ENCODE measurements around the gene UVRAG.

UVRAG gene

GRCh38 chr11:75884321-75884720, 69.3 kb downstream of the UVRAG start:
- Histone ChIP-seq H3K36me3 (ENCODE audit: insufficient read depth, insufficient read length, low read length) (peaks cover 8% of the 10 kb centered on the region), H3K4me1 (ENCODE audit: insufficient read depth, insufficient read length) (no peaks in the 10 kb centered on the region), H3K27me3 (ENCODE audit: insufficient read depth, insufficient read length) (no peaks in the 10 kb centered on the region), H3K9ac (ENCODE audit: insufficient read length, low read depth) (no peak overlapping the region), H3K9me3 (ENCODE audit: insufficient read depth, low read length) (no peaks in the 10 kb centered on the region), H3K4me3 (ENCODE audit: insufficient read length, low read depth) (no peak overlapping the region)
- TF ChIP-seq ZNF274 (IDR thresholded peaks at IDR 0.05; ENCODE audit: low read depth, low read length): no peak
- TF ChIP-seq SUZ12 (IDR thresholded peaks at IDR 0.05; ENCODE audit: extremely low read depth, insufficient read depth, insufficient read length): no peak
- TF ChIP-seq YY1 (IDR thresholded peaks at IDR 0.05; ENCODE audit: insufficient read depth, insufficient read length): no peak
- DNase-seq (ENCODE audit: low read depth, low spot score): no peak

GRCh38 chr11:75888416-75888815, 73.4 kb downstream of the UVRAG start:
- Histone ChIP-seq H3K36me3 (ENCODE audit: insufficient read depth, insufficient read length, low read length) (peaks cover 11% of the 10 kb centered on the region), H3K4me1 (ENCODE audit: insufficient read depth, insufficient read length) (no peaks in the 10 kb centered on the region), H3K9me3 (ENCODE audit: insufficient read depth, low read length) (no peaks in the 10 kb centered on the region), H3K9ac (ENCODE audit: insufficient read length, low read depth) (no peak overlapping the region), H3K27me3 (ENCODE audit: insufficient read depth, insufficient read length) (no peaks in the 10 kb centered on the region), H3K4me3 (ENCODE audit: insufficient read length, low read depth) (no peak overlapping the region)
- DNase-seq (ENCODE audit: low read depth, low spot score): no peak
- TF ChIP-seq ZNF274 (IDR thresholded peaks at IDR 0.05; ENCODE audit: low read depth, low read length): no peak
- TF ChIP-seq YY1 (IDR thresholded peaks at IDR 0.05; ENCODE audit: insufficient read depth, insufficient read length): no peak
- TF ChIP-seq SUZ12 (IDR thresholded peaks at IDR 0.05; ENCODE audit: extremely low read depth, insufficient read depth, insufficient read length): no peak

DNA sequence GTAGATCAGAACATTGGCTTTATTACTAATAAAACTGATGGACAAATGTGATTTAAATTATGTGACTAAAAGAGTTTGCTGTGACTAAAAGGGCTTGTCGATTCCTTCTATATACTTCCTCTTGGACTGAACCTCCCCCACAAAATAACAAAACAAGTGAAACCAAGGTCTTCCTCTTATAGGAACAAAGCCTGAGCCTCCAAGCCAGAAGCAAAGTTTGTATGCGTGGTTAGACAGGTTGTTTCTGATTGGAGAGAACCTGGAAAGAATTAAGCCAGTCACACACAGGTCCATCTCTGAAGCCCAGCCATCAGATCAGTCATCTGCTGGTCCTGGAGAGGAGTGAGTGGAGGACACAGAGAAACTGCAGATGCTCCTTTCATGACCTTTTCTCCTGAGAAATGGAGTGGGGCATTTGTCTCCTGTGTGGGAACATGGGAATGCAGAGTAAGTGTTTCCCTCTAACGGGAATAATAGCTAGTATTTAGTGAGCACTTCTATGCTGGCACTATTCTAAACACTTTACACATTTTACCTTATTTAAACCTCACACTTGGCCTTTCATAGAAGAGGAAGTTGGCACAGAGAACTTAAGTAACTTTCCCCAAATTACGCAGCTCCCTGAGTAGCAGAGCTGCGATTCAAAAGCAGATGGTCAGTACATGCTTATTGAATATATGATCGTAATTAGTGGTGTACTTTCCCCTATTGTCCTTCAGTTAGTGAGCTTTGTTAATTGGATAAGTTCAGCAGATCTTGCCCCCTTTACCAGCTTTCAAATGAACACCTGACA, 77.1 kb downstream of the UVRAG start:
- no peak for DNase-seq (ENCODE audit: low read depth, low spot score)

GRCh38 chr11:75893251-75893650, 78.2 kb downstream of the UVRAG start:
- TF ChIP-seq ZNF274 (IDR thresholded peaks at IDR 0.05; ENCODE audit: low read depth, low read length) (no peak), YY1 (IDR thresholded peaks at IDR 0.05; ENCODE audit: insufficient read depth, insufficient read length) (no peak), SUZ12 (IDR thresholded peaks at IDR 0.05; ENCODE audit: extremely low read depth, insufficient read depth, insufficient read length) (no peak)
- Histone ChIP-seq H3K27me3 (ENCODE audit: insufficient read depth, insufficient read length) (no peaks in the 10 kb centered on the region), H3K4me1 (ENCODE audit: insufficient read depth, insufficient read length) (no peaks in the 10 kb centered on the region), H3K36me3 (ENCODE audit: insufficient read depth, insufficient read length, low read length) (peaks cover 11% of the 10 kb centered on the region), H3K9ac (ENCODE audit: insufficient read length, low read depth) (no peak overlapping the region), H3K9me3 (ENCODE audit: insufficient read depth, low read length) (no peaks in the 10 kb centered on the region), H3K4me3 (ENCODE audit: insufficient read length, low read depth) (no peak overlapping the region)
- no peak for DNase-seq (ENCODE audit: low read depth, low spot score)

More for the DNA sequence above, 77.1 kb downstream of the UVRAG start:
- Histone ChIP-seq H3K27me3 (ENCODE audit: insufficient read depth, insufficient read length) (no peaks in the 10 kb centered on the region), H3K9me3 (ENCODE audit: insufficient read depth, low read length) (no peaks in the 10 kb centered on the region), H3K4me3 (ENCODE audit: insufficient read length, low read depth) (no peak overlapping the region), H3K9ac (ENCODE audit: insufficient read length, low read depth) (no peak overlapping the region), H3K36me3 (ENCODE audit: insufficient read depth, insufficient read length, low read length) (peaks cover 11% of the 10 kb centered on the region), H3K4me1 (ENCODE audit: insufficient read depth, insufficient read length) (no peaks in the 10 kb centered on the region)
- TF ChIP-seq YY1 (IDR thresholded peaks at IDR 0.05; ENCODE audit: insufficient read depth, insufficient read length) (no peak), ZNF274 (IDR thresholded peaks at IDR 0.05; ENCODE audit: low read depth, low read length) (no peak), SUZ12 (IDR thresholded peaks at IDR 0.05; ENCODE audit: extremely low read depth, insufficient read depth, insufficient read length) (no peak)

DNA sequence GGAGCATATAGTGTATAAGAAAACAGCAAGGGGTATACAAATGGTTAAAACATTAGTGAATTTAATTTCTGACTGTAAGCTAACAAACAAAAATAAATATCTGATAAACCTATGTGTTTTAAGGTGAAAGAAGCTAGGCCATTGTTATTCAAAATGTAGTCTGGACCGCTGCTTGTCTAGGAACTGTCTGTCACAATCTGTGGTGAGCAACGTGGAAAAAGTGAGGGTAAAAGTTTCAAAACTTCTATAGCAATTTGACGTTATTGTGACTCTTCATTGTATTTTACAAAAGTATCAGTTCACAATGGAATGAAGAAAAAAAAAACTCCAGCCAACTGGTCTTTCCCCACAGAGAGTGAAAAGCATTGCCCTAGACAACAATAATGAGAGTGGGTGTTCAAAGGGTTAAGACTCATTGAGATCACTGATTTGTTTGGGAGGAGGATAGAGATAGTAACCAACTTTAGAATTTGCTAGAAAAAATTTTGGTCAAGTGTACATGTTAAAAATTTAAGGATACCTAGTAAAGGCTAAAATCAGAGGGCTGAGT, 79.1 kb downstream of the UVRAG start:
- Histone ChIP-seq H3K9ac (ENCODE audit: insufficient read length, low read depth) (no peak overlapping the region), H3K9me3 (ENCODE audit: insufficient read depth, low read length) (no peaks in the 10 kb centered on the region), H3K4me3 (ENCODE audit: insufficient read length, low read depth) (no peak overlapping the region), H3K4me1 (ENCODE audit: insufficient read depth, insufficient read length) (no peaks in the 10 kb centered on the region), H3K36me3 (ENCODE audit: insufficient read depth, insufficient read length, low read length) (peaks cover 11% of the 10 kb centered on the region), H3K27me3 (ENCODE audit: insufficient read depth, insufficient read length) (no peaks in the 10 kb centered on the region)
- no peak for DNase-seq (ENCODE audit: low read depth, low spot score)
- TF ChIP-seq YY1 (IDR thresholded peaks at IDR 0.05; ENCODE audit: insufficient read depth, insufficient read length) (no peak), ZNF274 (IDR thresholded peaks at IDR 0.05; ENCODE audit: low read depth, low read length) (no peak), SUZ12 (IDR thresholded peaks at IDR 0.05; ENCODE audit: extremely low read depth, insufficient read depth, insufficient read length) (no peak)

DNA sequence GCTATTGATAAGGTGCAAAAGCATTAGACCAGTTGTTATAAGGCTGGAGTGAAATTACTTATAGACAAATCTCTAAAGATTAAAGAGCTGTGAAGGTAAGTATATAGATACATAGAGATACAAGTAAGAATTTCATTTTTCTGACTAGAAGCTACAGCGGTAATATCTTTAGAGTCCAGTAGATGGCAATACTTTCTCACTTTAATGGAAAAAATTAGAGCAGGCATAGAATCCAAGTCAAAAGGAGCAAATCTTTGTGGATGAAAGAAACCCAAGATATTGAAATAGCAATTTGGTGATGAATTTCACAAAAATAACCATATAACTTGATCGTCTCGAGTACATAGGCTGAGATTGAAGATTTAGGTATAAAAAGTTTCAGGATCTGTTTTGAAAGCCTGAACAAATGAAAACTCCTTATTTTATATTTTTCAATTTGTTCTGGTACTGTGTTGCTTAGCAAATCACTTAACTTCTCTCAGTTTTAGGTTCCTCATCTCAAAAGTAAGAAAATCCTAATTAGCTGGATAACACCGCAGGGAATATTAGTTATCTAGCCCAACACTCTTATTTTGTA, 81.9 kb downstream of the UVRAG start:
- peaks cover 6% of the 10 kb centered on the region for H3K36me3 ChIP-seq (ENCODE audit: insufficient read depth, insufficient read length, low read length)
- no peak for TF ChIP-seq ZNF274 (IDR thresholded peaks at IDR 0.05; ENCODE audit: low read depth, low read length)
- no peak for TF ChIP-seq SUZ12 (IDR thresholded peaks at IDR 0.05; ENCODE audit: extremely low read depth, insufficient read depth, insufficient read length)
- no peak for TF ChIP-seq YY1 (IDR thresholded peaks at IDR 0.05; ENCODE audit: insufficient read depth, insufficient read length)
- no peaks in the 10 kb centered on the region for H3K9me3 ChIP-seq (ENCODE audit: insufficient read depth, low read length)
- H3K4me1 ChIP-seq (ENCODE audit: insufficient read depth, insufficient read length): no peaks in the 10 kb centered on the region
- H3K4me3 ChIP-seq (ENCODE audit: insufficient read length, low read depth): no peak overlapping the region
- no peaks in the 10 kb centered on the region for H3K27me3 ChIP-seq (ENCODE audit: insufficient read depth, insufficient read length)
- H3K9ac ChIP-seq (ENCODE audit: insufficient read length, low read depth): no peak overlapping the region
- peak; percentile 9 for DNase-seq (ENCODE audit: low read depth, low spot score)

DNA sequence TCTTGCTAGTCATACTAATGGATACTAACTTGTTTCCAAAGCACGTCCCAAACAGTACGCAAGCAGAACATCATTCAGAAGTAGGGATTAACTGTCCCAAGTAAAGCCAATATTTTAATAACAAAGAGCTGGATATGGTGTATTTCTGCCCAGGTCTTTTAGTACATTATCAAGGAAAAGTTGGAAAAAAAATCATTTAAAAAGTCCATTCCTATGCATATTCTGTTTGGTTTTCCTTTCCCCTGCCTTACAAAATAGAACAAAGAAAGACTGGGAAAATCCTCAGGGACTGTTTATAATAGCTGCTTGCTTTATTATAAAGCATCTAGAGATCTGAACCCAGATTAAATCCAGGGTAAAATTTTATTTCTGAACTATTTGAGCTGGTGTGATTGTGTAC, 83.9 kb downstream of the UVRAG start:
- Histone ChIP-seq H3K4me1 (ENCODE audit: insufficient read depth, insufficient read length) (no peaks in the 10 kb centered on the region), H3K27me3 (ENCODE audit: insufficient read depth, insufficient read length) (no peaks in the 10 kb centered on the region), H3K9ac (ENCODE audit: insufficient read length, low read depth) (no peak overlapping the region), H3K9me3 (ENCODE audit: insufficient read depth, low read length) (no peaks in the 10 kb centered on the region), H3K4me3 (ENCODE audit: insufficient read length, low read depth) (no peak overlapping the region), H3K36me3 (ENCODE audit: insufficient read depth, insufficient read length, low read length) (no peaks in the 10 kb centered on the region)
- no peak for TF ChIP-seq SUZ12 (IDR thresholded peaks at IDR 0.05; ENCODE audit: extremely low read depth, insufficient read depth, insufficient read length)
- no peak for TF ChIP-seq YY1 (IDR thresholded peaks at IDR 0.05; ENCODE audit: insufficient read depth, insufficient read length)
- TF ChIP-seq ZNF274 (IDR thresholded peaks at IDR 0.05; ENCODE audit: low read depth, low read length): no peak
- no peak for DNase-seq (ENCODE audit: low read depth, low spot score)
